ENCODE data around the gene VPS13D.

The VPS13D gene

DNA sequence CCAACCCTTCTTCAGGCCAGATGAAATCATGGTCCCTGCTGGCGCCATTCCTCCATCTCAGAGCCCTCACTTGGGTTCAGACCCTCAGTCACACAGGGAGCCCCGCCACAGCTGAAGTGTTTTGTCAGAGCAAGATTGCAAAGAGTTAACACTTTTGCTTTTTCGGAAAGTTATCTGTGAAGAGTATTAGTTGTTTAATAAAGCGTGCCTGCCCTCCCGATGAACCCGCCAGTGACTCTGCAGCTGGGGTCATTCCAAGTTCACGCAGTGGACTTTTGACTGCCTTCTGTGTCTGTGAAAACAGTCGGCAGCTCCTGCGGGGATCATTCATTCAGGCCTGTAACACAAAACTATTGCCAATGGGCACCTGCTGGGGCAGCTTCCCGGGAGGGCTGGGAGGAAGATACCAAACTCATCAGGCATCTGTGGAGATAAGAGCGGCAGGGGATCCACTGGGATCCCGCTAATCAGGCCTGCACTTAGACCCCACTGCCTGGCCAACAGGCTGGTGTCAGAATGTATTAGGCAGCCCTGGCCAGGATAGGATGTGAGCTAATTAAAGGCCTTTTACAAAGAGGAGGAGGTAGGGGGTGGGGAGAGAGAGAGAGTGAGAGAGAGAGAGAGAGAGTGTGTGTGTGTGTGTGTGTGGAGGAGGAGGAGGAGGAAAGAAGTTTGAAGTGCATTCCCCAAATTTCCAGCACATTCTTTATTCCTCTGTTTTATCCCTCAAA, 203.7 kb downstream of the VPS13D start:
- TF ChIP-seq, protein P1, sequence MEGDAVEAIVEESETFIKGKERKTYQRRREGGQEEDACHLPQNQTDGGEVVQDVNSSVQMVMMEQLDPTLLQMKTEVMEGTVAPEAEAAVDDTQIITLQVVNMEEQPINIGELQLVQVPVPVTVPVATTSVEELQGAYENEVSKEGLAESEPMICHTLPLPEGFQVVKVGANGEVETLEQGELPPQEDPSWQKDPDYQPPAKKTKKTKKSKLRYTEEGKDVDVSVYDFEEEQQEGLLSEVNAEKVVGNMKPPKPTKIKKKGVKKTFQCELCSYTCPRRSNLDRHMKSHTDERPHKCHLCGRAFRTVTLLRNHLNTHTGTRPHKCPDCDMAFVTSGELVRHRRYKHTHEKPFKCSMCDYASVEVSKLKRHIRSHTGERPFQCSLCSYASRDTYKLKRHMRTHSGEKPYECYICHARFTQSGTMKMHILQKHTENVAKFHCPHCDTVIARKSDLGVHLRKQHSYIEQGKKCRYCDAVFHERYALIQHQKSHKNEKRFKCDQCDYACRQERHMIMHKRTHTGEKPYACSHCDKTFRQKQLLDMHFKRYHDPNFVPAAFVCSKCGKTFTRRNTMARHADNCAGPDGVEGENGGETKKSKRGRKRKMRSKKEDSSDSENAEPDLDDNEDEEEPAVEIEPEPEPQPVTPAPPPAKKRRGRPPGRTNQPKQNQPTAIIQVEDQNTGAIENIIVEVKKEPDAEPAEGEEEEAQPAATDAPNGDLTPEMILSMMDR (IDR thresholded peaks at IDR 0.05; ENCODE audit: insufficient read depth, low read depth, low read length, missing control alignments): no peak
- DNase-seq (ENCODE audit: low read depth): no peak
- H3K4me3 ChIP-seq (ENCODE audit: low read length): no peak overlapping the region

DNA sequence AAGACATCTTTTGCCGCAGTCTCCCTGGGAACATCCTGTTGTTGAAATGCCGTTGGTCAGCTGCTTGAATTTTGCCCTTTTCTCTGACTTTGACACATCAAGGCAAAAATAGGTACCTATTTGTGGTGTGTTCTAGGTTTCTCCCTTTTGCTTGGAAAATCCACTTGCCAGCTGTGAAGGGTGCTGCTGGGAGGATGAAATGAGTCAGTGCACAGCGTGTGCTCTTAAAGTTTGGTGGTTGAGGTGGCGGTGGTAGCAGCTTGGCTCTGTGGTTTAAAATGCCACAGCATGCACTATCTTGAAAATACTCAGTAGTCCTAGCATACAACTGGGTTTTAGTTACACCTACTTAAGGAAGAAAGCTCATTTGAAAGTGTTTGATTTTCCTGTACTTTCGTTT, 204.3 kb downstream of the VPS13D start:
- no peak overlapping the region for H3K4me3 ChIP-seq (ENCODE audit: low read length)
- peak; percentile 69 for DNase-seq (ENCODE audit: low read depth)
- TF ChIP-seq, protein P1 (IDR thresholded peaks at IDR 0.05; ENCODE audit: insufficient read depth, low read depth, low read length, missing control alignments): no peak

DNA sequence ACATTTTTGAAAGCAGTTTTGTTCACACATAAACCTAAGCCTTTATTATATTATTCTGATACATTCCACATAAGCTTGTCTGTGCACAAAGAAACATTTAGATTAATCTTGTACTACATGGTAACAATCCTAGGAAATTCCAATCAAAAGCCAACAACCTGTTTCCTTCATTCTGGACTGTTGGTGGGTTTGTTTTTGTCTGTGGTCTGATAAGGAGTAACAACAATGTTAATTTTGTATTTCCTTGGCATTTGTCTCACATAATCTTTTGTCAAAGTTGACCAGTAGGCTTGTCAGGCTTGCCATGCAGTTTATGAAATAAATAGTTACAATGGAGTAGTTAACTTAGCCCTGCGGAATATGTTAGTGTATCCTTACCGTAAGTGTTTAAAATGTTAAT, 204.9 kb downstream of the VPS13D start:
- no peak overlapping the region for H3K4me3 ChIP-seq (ENCODE audit: low read length)
- no peak for DNase-seq (ENCODE audit: low read depth)
- TF ChIP-seq, protein P1 (IDR thresholded peaks at IDR 0.05; ENCODE audit: insufficient read depth, low read depth, low read length, missing control alignments): no peak

DNA sequence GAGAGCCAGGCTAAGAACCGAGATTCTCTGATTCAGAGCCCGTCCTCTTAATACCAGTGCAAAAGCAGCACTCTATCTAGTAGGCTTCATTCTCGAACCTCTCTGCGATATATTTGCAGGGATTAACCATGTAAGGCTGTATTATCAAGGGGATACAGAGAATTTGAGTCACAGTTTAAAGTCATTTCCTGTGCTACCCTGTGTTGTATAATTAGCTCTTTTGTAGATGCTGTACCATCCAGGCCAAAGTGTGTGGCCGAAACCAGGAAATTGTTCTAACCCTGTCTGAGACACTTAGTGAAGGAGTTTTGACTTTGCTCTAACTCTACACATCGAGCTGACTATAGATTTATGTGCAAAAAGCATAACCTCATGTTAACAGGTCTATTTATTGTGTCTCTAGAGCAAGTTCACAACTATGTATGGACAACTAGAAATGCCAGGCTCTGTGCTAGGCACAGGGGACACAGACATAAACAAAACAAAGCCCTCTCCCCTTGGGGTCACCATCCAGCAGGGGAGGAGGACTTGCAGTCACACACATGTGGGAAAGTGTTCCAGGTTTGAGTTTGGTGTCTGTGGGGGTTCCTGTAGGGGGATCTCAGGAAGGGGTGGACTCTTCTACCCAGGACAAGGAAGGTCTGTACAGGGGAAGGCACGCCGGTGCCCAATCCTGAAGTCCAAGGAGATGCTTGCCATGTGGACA, 206.0 kb downstream of the VPS13D start:
- no peak for DNase-seq (ENCODE audit: low read depth)

DNA sequence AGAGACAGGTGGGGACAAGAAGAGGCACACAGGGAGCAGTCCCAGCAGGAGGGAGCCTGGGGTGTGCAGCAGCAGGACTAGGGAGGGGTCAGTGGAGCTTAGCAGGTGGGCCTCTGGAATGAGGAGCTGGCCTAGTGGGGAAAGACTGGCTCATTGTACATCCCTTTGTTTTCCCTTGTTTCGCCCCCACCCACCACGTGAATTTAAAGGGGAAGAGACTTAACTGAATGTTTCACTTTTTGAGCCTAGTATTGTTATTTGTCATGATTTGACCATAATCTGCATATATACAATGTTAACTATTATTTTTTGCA, 206.5 kb downstream of the VPS13D start:
- TF ChIP-seq, protein P1 (IDR thresholded peaks at IDR 0.05; ENCODE audit: insufficient read depth, low read depth, low read length, missing control alignments): no peak
- no peak overlapping the region for H3K4me3 ChIP-seq (ENCODE audit: low read length)
- DNase-seq (ENCODE audit: low read depth): no peak

More for the DNA sequence above, 206.0 kb downstream of the VPS13D start:
- no peak overlapping the region for H3K4me3 ChIP-seq (ENCODE audit: low read length)
- TF ChIP-seq, protein P1 (IDR thresholded peaks at IDR 0.05; ENCODE audit: insufficient read depth, low read depth, low read length, missing control alignments): no peak

DNA sequence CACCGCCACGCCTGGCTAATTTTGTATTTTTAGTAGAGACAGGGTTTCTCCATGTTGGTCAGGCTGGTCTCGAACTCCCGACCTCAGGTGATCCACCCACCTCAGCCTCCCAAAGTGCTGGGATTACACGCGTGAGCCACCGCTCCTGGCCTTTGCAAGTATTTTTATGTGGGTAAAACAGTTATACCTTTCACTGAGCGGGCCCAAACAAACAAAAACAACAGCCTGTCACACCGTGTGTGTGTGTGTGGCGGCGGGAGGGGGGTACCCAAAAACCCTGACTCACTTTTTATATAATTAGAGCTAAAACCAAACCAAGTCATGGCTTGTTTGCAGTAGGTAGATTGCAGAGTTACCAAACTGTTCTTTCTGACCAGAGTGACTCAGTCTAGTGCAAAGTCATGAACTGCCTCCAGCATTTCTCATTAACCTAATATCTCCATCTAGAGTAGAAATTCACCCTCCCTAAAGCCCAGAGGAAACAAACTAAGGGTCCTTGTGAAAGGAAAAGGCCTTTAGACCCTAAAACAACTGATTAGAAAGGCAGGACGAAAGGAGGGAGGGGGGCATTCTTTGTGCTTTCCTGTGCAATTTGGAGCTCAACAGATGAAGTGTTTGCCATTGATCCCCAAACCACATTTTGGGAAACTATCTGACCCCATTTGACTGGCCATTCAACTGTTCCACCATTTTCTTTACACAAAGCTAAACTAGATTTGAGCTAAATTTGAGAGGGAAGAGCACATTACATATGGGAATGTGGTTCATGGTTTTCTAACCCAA, 207.2 kb downstream of the VPS13D start:
- TF ChIP-seq, protein P1 (IDR thresholded peaks at IDR 0.05; ENCODE audit: insufficient read depth, low read depth, low read length, missing control alignments): no peak
- peak; percentile 95 for DNase-seq (ENCODE audit: low read depth)
- H3K4me3 ChIP-seq (ENCODE audit: low read length): no peak overlapping the region
